ENCODE data around the gene TBX4. TPM values are rescaled to one million over a fixed set of nuclear protein-coding genes. Genes with fewer than 3 reads are reported as not detected.
"Not testable (repeated sequence)": the region's sequence is repeated elsewhere in the genome, so short reads cannot be mapped to it uniquely, and the experiment has no call there.

Gene TBX4
- total and polyA plus RNA-seq, 9 donors, result 18.7 to 43.6 (median 26.4) TPM

GRCh38 chr17:61498042-61498994 is 46.1 kb downstream of the TBX4 start:
- DNase-seq, result no peak
- Histone ChIP-seq H3K9me3 (replicated peaks; ENCODE audit: control insufficient read depth, low read depth, low read length) (no peaks in the 10 kb centered on the region), H3K27ac (ENCODE audit: low read length) (no peak overlapping the region), H3K4me3 (ENCODE audit: low read length) (no peak overlapping the region), H3K27me3 (ENCODE audit: control insufficient read depth, insufficient read depth, low read length) (no peaks in the 10 kb centered on the region), H3K36me3 (ENCODE audit: control insufficient read depth, insufficient read depth, low read length) (no peaks in the 10 kb centered on the region), H3K4me1 (ENCODE audit: control insufficient read depth, insufficient read depth, low read length) (peaks cover 21% of the 10 kb centered on the region)
- WGBS (ENCODE audit: insufficient coverage), result 100% methylated on average over 4 of the region's 8 CpGs

GRCh38 chr17:61499632-61500031 is 47.4 kb downstream of the TBX4 start:
- Histone ChIP-seq H3K9me3 (replicated peaks; ENCODE audit: control insufficient read depth, low read depth, low read length) (no peaks in the 10 kb centered on the region), H3K4me1 (ENCODE audit: control insufficient read depth, insufficient read depth, low read length) (peaks cover 14% of the 10 kb centered on the region), H3K4me3 (ENCODE audit: low read length) (no peak overlapping the region), H3K27me3 (ENCODE audit: control insufficient read depth, insufficient read depth, low read length) (no peaks in the 10 kb centered on the region), H3K27ac (ENCODE audit: low read length) (no peak overlapping the region), H3K36me3 (ENCODE audit: control insufficient read depth, insufficient read depth, low read length) (no peaks in the 10 kb centered on the region)
- no peak for DNase-seq
- no CpG with 5 or more reads among the region's 3 CpGs for WGBS (ENCODE audit: insufficient coverage)

- DNase-seq, result no peak
- no peak overlapping the region for H3K4me3 ChIP-seq (ENCODE audit: low read length)
- H3K27ac ChIP-seq (ENCODE audit: low read length), result no peak overlapping the region
- H3K4me1 ChIP-seq (ENCODE audit: control insufficient read depth, insufficient read depth, low read length), result peaks cover 12% of the 10 kb centered on the region
- no peaks in the 10 kb centered on the region for H3K27me3 ChIP-seq (ENCODE audit: control insufficient read depth, insufficient read depth, low read length)
- no CpG with 5 or more reads among the region's 2 CpGs for WGBS (ENCODE audit: insufficient coverage)
- H3K9me3 ChIP-seq (replicated peaks; ENCODE audit: control insufficient read depth, low read depth, low read length), result no peaks in the 10 kb centered on the region
- H3K36me3 ChIP-seq (ENCODE audit: control insufficient read depth, insufficient read depth, low read length), result no peaks in the 10 kb centered on the region
Observed at GRCh38 chr17:61500287-61500686, 48.1 kb downstream of the TBX4 start.

- DNase-seq, result no peak
- no peaks in the 10 kb centered on the region for H3K9me3 ChIP-seq (replicated peaks; ENCODE audit: control insufficient read depth, low read depth, low read length)
- WGBS (ENCODE audit: insufficient coverage), result no CpG with 5 or more reads among the region's 5 CpGs
- no peak overlapping the region for H3K27ac ChIP-seq (ENCODE audit: low read length)
- peaks cover 3% of the 10 kb centered on the region for H3K4me1 ChIP-seq (ENCODE audit: control insufficient read depth, insufficient read depth, low read length)
- no peak overlapping the region for H3K4me3 ChIP-seq (ENCODE audit: low read length)
- no peaks in the 10 kb centered on the region for H3K36me3 ChIP-seq (ENCODE audit: control insufficient read depth, insufficient read depth, low read length)
- no peaks in the 10 kb centered on the region for H3K27me3 ChIP-seq (ENCODE audit: control insufficient read depth, insufficient read depth, low read length)
Observed at GRCh38 chr17:61502292-61502691, 50.1 kb downstream of the TBX4 start.

- no CpG with 5 or more reads among the region's 3 CpGs for WGBS (ENCODE audit: insufficient coverage)
- DNase-seq, result no peak
Observed at GRCh38 chr17:61503961-61504360, 51.7 kb downstream of the TBX4 start.

GRCh38 chr17:61504697-61505096 is 52.5 kb downstream of the TBX4 start:
- WGBS (ENCODE audit: insufficient coverage), result no CpG with 5 or more reads among the region's 2 CpGs
- H3K36me3 ChIP-seq (ENCODE audit: control insufficient read depth, insufficient read depth, low read length), result no peaks in the 10 kb centered on the region
- DNase-seq, result no peak
- H3K27ac ChIP-seq (ENCODE audit: low read length), result no peak overlapping the region
- H3K27me3 ChIP-seq (ENCODE audit: control insufficient read depth, insufficient read depth, low read length), result no peaks in the 10 kb centered on the region
- H3K9me3 ChIP-seq (replicated peaks; ENCODE audit: control insufficient read depth, low read depth, low read length), result no peaks in the 10 kb centered on the region
- H3K4me3 ChIP-seq (ENCODE audit: low read length), result no peak overlapping the region
- no peaks in the 10 kb centered on the region for H3K4me1 ChIP-seq (ENCODE audit: control insufficient read depth, insufficient read depth, low read length)

More at GRCh38 chr17:61503961-61504360, 51.7 kb downstream of the TBX4 start:
- Histone ChIP-seq H3K9me3 (replicated peaks; ENCODE audit: control insufficient read depth, low read depth, low read length) (no peaks in the 10 kb centered on the region), H3K27me3 (ENCODE audit: control insufficient read depth, insufficient read depth, low read length) (no peaks in the 10 kb centered on the region), H3K4me1 (ENCODE audit: control insufficient read depth, insufficient read depth, low read length) (peaks cover 3% of the 10 kb centered on the region), H3K4me3 (ENCODE audit: low read length) (no peak overlapping the region), H3K36me3 (ENCODE audit: control insufficient read depth, insufficient read depth, low read length) (no peaks in the 10 kb centered on the region), H3K27ac (ENCODE audit: low read length) (no peak overlapping the region)

GRCh38 chr17:61505846-61506627 is 53.8 kb downstream of the TBX4 start:
- Histone ChIP-seq H3K36me3 (ENCODE audit: control insufficient read depth, insufficient read depth, low read length) (no peaks in the 10 kb centered on the region), H3K4me1 (ENCODE audit: control insufficient read depth, insufficient read depth, low read length) (peaks cover 5% of the 10 kb centered on the region), H3K27ac (ENCODE audit: low read length) (no peak overlapping the region), H3K4me3 (ENCODE audit: low read length) (no peak overlapping the region), H3K9me3 (replicated peaks; ENCODE audit: control insufficient read depth, low read depth, low read length) (no peaks in the 10 kb centered on the region), H3K27me3 (ENCODE audit: control insufficient read depth, insufficient read depth, low read length) (no peaks in the 10 kb centered on the region)
- DNase-seq, result no peak
- WGBS (ENCODE audit: insufficient coverage), result no CpG with 5 or more reads among the region's 11 CpGs

GRCh38 chr17:61507383-61508066 is 55.3 kb downstream of the TBX4 start:
- Histone ChIP-seq H3K36me3 (ENCODE audit: control insufficient read depth, insufficient read depth, low read length) (no peaks in the 10 kb centered on the region), H3K4me3 (ENCODE audit: low read length) (no peak overlapping the region), H3K4me1 (ENCODE audit: control insufficient read depth, insufficient read depth, low read length) (peaks cover 11% of the 10 kb centered on the region), H3K9me3 (replicated peaks; ENCODE audit: control insufficient read depth, low read depth, low read length) (no peaks in the 10 kb centered on the region), H3K27ac (ENCODE audit: low read length) (no peak overlapping the region), H3K27me3 (ENCODE audit: control insufficient read depth, insufficient read depth, low read length) (no peaks in the 10 kb centered on the region)
- WGBS (ENCODE audit: insufficient coverage), result 50% methylated on average over 4 of the region's 9 CpGs
- no peak for DNase-seq

- WGBS (ENCODE audit: insufficient coverage), result no CpG with 5 or more reads among the region's 5 CpGs
- peaks cover 11% of the 10 kb centered on the region for H3K4me1 ChIP-seq (ENCODE audit: control insufficient read depth, insufficient read depth, low read length)
- no peak for DNase-seq
Observed at GRCh38 chr17:61508912-61509311, 56.7 kb downstream of the TBX4 start.

GRCh38 chr17:61509454-61509853 is 57.2 kb downstream of the TBX4 start:
- no CpG with 5 or more reads among the region's 5 CpGs for WGBS (ENCODE audit: insufficient coverage)
- H3K27me3 ChIP-seq (ENCODE audit: control insufficient read depth, insufficient read depth, low read length); H3K4me3 ChIP-seq (ENCODE audit: low read length); H3K9me3 ChIP-seq (replicated peaks; ENCODE audit: control insufficient read depth, low read depth, low read length); H3K36me3 ChIP-seq (ENCODE audit: control insufficient read depth, insufficient read depth, low read length); DNase-seq; H3K27ac ChIP-seq (ENCODE audit: low read length): not testable (repeated sequence)
- H3K4me1 ChIP-seq (ENCODE audit: control insufficient read depth, insufficient read depth, low read length), result peaks cover 11% of the 10 kb centered on the region

More at GRCh38 chr17:61508912-61509311, 56.7 kb downstream of the TBX4 start:
- H3K36me3 ChIP-seq (ENCODE audit: control insufficient read depth, insufficient read depth, low read length), result no peaks in the 10 kb centered on the region
- H3K9me3 ChIP-seq (replicated peaks; ENCODE audit: control insufficient read depth, low read depth, low read length), result no peaks in the 10 kb centered on the region
- no peak overlapping the region for H3K4me3 ChIP-seq (ENCODE audit: low read length)
- H3K27ac ChIP-seq (ENCODE audit: low read length), result no peak overlapping the region
- no peaks in the 10 kb centered on the region for H3K27me3 ChIP-seq (ENCODE audit: control insufficient read depth, insufficient read depth, low read length)

Measured in muscle of leg (tissue), 11 donors.